K562 (cell line): Measurements from ENCODE around the gene CREB3L2. TPM values are rescaled to one million over a fixed set of nuclear protein-coding genes. Genes with fewer than 3 reads are reported as not detected.

Experiments used
- ARID1B ChIP-seq: fragments of 450-650 bp; IDR thresholded peaks from 2 replicates; pipeline ENCODE4 v1.6.1; 2016; ENCODE audit warnings: antibody characterized with exemption, mild to moderate bottlenecking, inconsistent platforms
- C11orf30 ChIP-seq: fragments of 450-650 bp; IDR thresholded peaks from 2 replicates; pipeline ENCODE4 v1.6.1; 2016; ENCODE audit warnings: low read depth, mild to moderate bottlenecking
- CCNT2 ChIP-seq: IDR thresholded peaks from 2 replicates; pipeline ENCODE4 v1.6.1; 2011; ENCODE audit warnings: borderline replicate concordance, low read depth, mild to moderate bottlenecking, moderate library complexity, mixed read lengths, low read length; ENCODE audit not compliant: insufficient read length; ENCODE audit errors: extremely low read depth
- DPF2 ChIP-seq: fragments of 450-650 bp; IDR thresholded peaks from 2 replicates; pipeline ENCODE4 v1.6.1; 2016
- KLF10 ChIP-seq: fragments of 250-450 bp; sonication (Bioruptor Pico); IDR thresholded peaks from 2 replicates; pipeline ENCODE4 v1.6.1; 2021; ENCODE audit warnings: matching md5 sums
- MAZ ChIP-seq, 2 experiments: fragments of 450-650 bp in 1 of 2; sonication (generic) in 1 of 2; formaldehyde crosslinking; IDR thresholded peaks in 1 of 2; conservative IDR thresholded peaks in 1 of 2; 2 replicates each; pipeline versions ENCODE4 v1.4.0 to v1.5.0; 2020; ENCODE audit warnings: mild to moderate bottlenecking in 1 of 2, missing genetic modification reagents in 1 of 2
- MEF2A ChIP-seq: IDR thresholded peaks from 2 replicates; pipeline ENCODE4 v1.6.1; 2011; ENCODE audit warnings: low read depth, mild to moderate bottlenecking, low read length, moderate library complexity; ENCODE audit not compliant: control insufficient read depth
- NFIC ChIP-seq: fragments of 450-650 bp; IDR thresholded peaks from 2 replicates; pipeline ENCODE4 v1.6.1; 2017; ENCODE audit warnings: mild to moderate bottlenecking, inconsistent platforms
- POLR2A ChIP-seq: fragments of 450-650 bp; conservative IDR thresholded peaks from 2 replicates; pipeline ENCODE4 v1.6.1; 2016
- RFX1 ChIP-seq: fragments of 450-650 bp; IDR thresholded peaks from 2 replicates; pipeline ENCODE4 v1.6.1; 2016; ENCODE audit warnings: mild to moderate bottlenecking, moderate library complexity
- RHOXF2B ChIP-seq: fragments of 250-450 bp; sonication (Bioruptor Pico); conservative IDR thresholded peaks from 2 replicates; pipeline ENCODE4 v1.5.1; 2021
- SMARCB1 ChIP-seq: IDR thresholded peaks from 2 replicates; pipeline ENCODE4 v1.6.1; 2011; ENCODE audit warnings: improper control_type of control experiment, low read depth; ENCODE audit not compliant: insufficient read length
- SMARCC2 ChIP-seq: fragments of 450-650 bp; IDR thresholded peaks from 2 replicates; pipeline ENCODE4 v1.6.1; 2017; ENCODE audit warnings: antibody characterized with exemption, moderate library complexity, mild to moderate bottlenecking, low read depth
- SMARCE1 ChIP-seq: fragments of 450-650 bp; IDR thresholded peaks from 2 replicates; pipeline ENCODE4 v1.7.1; 2016; ENCODE audit warnings: mild to moderate bottlenecking
- SPI1 ChIP-seq: IDR thresholded peaks from 2 replicates; pipeline ENCODE4 v1.6.1; 2011; ENCODE audit warnings: low read depth, low read length, control low read depth, borderline replicate concordance
- ZBTB1 ChIP-seq: sonication (generic); formaldehyde crosslinking; IDR thresholded peaks from 2 replicates; pipeline ENCODE4 v1.8.1; 2023; ENCODE audit warnings: missing genetic modification reagents, low read depth, mild to moderate bottlenecking, borderline replicate concordance
- ZC3H11A ChIP-seq: IDR thresholded peaks from 2 replicates; pipeline ENCODE4 v1.6.1; 2012; ENCODE audit warnings: low read depth, low read length, improper control_type of control experiment
- ZNF146 ChIP-seq: IDR thresholded peaks from one replicate; pipeline ENCODE4 v1.6.1; 2018; ENCODE audit warnings: missing compliant biosample characterization; ENCODE audit not compliant: unreplicated experiment
- polyA plus RNA-seq, 8 experiments: library from polyadenylated mRNA; depleted of rRNA in 4 of 8; stranded (reverse) in 5 of 8; unstranded in 3 of 8; fragments of >200 nt; fragmentation: Nextera tagmentation in 2 of 8; fragmentation: Illumina TruSeq in 1 of 8; extraction: Ambion mirVana in 2 of 8; extraction: Trizol in 1 of 8; gene quantifications; 2 replicates each; pipeline versions ENCODE4 v1.2.1 to v1.2.3, GENCODE V29; 2011 to 2014; ENCODE audit warnings: inconsistent platforms in 1 of 8, missing spikeins in 1 of 8
- total RNA-seq, 7 experiments: library from RNA; depleted of rRNA in 6 of 7; stranded (reverse); fragments of >200 nt in 6 of 7; fragmentation: Illumina TruSeq in 2 of 7; extraction: Trizol in 2 of 7; gene quantifications; 2 replicates each; pipeline versions ENCODE4 v1.2.1 to v1.2.3, GENCODE V29; 2011 to 2021; ENCODE audit warnings: low replicate concordance in 1 of 7
- TF ChIP-seq, protein P1 (sequence below), 2 experiments: IDR thresholded peaks; 2 replicates each; pipeline ENCODE4 v1.6.1; 2012; ENCODE audit warnings: improper control_type of control experiment in 2 of 2, low read depth in 2 of 2, low read length in 2 of 2, borderline replicate concordance in 1 of 2
- TF ChIP-seq, protein P2 (sequence below): fragments of 450-650 bp; formaldehyde crosslinking; IDR thresholded peaks from 2 replicates; pipeline ENCODE4 v1.4.0; 2022; ENCODE audit warnings: missing genetic modification characterization
- TF ChIP-seq, protein P3 (sequence below): fragments of 450-650 bp; formaldehyde crosslinking; IDR thresholded peaks from 2 replicates; pipeline ENCODE4 v1.4.0; 2020; ENCODE audit warnings: mild to moderate bottlenecking, moderate library complexity
- TF ChIP-seq, protein P4 (sequence below), 2 experiments: fragments of 450-650 bp in 1 of 2; sonication (generic) in 1 of 2; formaldehyde crosslinking in 1 of 2; IDR thresholded peaks in 1 of 2; conservative IDR thresholded peaks in 1 of 2; 2 replicates each; pipeline versions ENCODE4 v1.6.1 to v1.8.1; 2016 to 2023; ENCODE audit warnings: mild to moderate bottlenecking in 2 of 2, moderate library complexity in 2 of 2, inconsistent platforms in 1 of 2, missing genetic modification reagents in 1 of 2

Gene CREB3L2
- total and polyA plus RNA-seq, 9 of the 15 experiments (the other 6 are each of a cell fraction or from before 2014, with no cell fraction given), result 7.1 to 45.6 (median 15.8) TPM

DNA sequence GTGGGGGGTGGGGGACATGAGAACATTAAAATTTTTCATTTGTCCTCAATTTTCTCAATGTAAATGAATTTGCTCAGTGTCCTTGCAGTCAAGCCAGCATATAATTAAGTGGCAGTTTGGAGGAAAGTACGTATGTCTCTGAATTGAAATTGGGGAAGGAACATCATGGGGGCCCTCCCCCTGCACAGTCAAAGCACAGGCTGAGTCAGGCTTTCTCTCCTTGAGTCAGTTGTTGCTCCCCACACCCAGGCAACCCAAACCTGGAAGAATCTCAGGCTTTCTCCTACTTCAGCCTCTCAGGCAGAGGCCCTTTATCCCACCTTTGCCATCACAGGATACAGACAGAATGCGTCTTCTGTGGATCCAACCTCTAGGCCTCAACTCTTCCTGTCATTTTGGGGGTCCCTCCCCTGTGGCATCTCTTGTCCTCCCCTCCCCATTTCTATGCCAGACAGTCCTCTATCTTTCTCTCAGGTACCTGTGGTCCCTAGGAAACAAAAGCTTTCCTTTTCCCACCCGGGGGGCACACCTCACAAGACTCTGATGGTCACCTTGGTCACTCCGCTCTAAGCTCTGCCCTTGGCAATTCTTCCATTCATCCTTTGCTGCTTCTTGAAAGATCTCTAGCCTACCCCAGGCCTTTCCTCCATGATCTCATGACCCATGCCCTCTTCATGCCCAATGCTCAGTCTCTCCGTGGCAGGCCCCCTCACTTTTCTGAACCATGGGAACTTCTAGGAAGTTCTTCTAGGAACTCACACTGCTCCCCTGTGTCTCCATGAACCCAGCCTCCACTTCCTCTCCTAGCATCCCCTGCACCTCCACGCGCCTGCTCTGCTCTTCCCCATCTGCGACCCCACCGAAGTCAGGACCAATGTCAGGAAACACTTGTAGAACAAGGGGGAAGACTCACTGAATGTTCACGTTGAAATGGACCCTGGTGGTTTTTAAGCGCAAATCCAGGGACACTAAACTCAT is 40.4 kb downstream of the CREB3L2 start (continued):
- TF ChIP-seq, protein P1, sequence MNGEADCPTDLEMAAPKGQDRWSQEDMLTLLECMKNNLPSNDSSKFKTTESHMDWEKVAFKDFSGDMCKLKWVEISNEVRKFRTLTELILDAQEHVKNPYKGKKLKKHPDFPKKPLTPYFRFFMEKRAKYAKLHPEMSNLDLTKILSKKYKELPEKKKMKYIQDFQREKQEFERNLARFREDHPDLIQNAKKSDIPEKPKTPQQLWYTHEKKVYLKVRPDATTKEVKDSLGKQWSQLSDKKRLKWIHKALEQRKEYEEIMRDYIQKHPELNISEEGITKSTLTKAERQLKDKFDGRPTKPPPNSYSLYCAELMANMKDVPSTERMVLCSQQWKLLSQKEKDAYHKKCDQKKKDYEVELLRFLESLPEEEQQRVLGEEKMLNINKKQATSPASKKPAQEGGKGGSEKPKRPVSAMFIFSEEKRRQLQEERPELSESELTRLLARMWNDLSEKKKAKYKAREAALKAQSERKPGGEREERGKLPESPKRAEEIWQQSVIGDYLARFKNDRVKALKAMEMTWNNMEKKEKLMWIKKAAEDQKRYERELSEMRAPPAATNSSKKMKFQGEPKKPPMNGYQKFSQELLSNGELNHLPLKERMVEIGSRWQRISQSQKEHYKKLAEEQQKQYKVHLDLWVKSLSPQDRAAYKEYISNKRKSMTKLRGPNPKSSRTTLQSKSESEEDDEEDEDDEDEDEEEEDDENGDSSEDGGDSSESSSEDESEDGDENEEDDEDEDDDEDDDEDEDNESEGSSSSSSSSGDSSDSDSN (IDR thresholded peaks at IDR 0.05; ENCODE audit: borderline replicate concordance in 1 of 2, low read depth in 2 of 2, low read length in 2 of 2), result no peak
- no peak for TF ChIP-seq NFIC
- no peak for TF ChIP-seq RHOXF2B
- peak; percentile 48 for TF ChIP-seq SMARCB1
- TF ChIP-seq, protein P2, sequence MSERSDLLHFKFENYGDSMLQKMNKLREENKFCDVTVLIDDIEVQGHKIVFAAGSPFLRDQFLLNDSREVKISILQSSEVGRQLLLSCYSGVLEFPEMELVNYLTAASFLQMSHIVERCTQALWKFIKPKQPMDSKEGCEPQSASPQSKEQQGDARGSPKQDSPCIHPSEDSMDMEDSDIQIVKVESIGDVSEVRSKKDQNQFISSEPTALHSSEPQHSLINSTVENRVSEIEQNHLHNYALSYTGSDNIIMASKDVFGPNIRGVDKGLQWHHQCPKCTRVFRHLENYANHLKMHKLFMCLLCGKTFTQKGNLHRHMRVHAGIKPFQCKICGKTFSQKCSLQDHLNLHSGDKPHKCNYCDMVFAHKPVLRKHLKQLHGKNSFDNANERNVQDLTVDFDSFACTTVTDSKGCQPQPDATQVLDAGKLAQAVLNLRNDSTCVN (CRISPR knock-in tag), result no peak
- peak; percentile 43 for TF ChIP-seq DPF2
- no peak for TF ChIP-seq POLR2A
- no peak for TF ChIP-seq ZC3H11A
- TF ChIP-seq, protein P3, sequence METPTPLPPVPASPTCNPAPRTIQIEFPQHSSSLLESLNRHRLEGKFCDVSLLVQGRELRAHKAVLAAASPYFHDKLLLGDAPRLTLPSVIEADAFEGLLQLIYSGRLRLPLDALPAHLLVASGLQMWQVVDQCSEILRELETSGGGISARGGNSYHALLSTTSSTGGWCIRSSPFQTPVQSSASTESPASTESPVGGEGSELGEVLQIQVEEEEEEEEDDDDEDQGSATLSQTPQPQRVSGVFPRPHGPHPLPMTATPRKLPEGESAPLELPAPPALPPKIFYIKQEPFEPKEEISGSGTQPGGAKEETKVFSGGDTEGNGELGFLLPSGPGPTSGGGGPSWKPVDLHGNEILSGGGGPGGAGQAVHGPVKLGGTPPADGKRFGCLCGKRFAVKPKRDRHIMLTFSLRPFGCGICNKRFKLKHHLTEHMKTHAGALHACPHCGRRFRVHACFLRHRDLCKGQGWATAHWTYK, result no peak
- TF ChIP-seq MAZ (CRISPR knock-in tag; conservative IDR thresholded peaks at IDR 0.05 in 1 of 2, IDR thresholded peaks at IDR 0.05 in 1 of 2), result 0 out of 4 replicates have a peak, but pooled peaks of 1 of the 2 experiments have one; percentile 41
- peak; percentile 30; the same call in 1 of the 2 replicates for TF ChIP-seq SMARCE1
- no peak for TF ChIP-seq MEF2A
- no peak for TF ChIP-seq ZBTB1 (CRISPR knock-in tag)
- no peak for TF ChIP-seq KLF10 (CRISPR knock-in tag)
- peak; percentile 68 for TF ChIP-seq C11orf30
- TF ChIP-seq SPI1, result peak; percentile 72; the same call in 1 of the 2 replicates
- 0 out of 2 replicates have a peak, but pooled peaks have one; percentile 30 for TF ChIP-seq RFX1
- no peak for TF ChIP-seq CCNT2
- 0 out of 2 replicates have a peak, but pooled peaks have one; percentile 33 for TF ChIP-seq SMARCC2
- TF ChIP-seq ZNF146 (CRISPR knock-in tag), result no peak
- peak; percentile 33; the same call in 1 of the 2 replicates for TF ChIP-seq ARID1B
- TF ChIP-seq, protein P4, sequence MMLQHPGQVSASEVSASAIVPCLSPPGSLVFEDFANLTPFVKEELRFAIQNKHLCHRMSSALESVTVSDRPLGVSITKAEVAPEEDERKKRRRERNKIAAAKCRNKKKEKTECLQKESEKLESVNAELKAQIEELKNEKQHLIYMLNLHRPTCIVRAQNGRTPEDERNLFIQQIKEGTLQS (IDR thresholded peaks at IDR 0.05), result peak; percentile 38; the same call in 1 of the 2 replicates
- TF ChIP-seq, protein P4 (CRISPR knock-in tag; conservative IDR thresholded peaks at IDR 0.05), result no peak
